Nephron progenitor cell (in vitro differentiated cells): ENCODE data around the gene TGFA.

Experiments
- DNase-seq: peaks from one replicate; pipeline ENCODE4 v3.0.0; 2021
- H3K27ac Mint-ChIP-seq: 2 replicates; pipeline ENCODE4 v1.8.0; 2021; ENCODE audit warnings: mild to moderate bottlenecking, moderate library complexity, mixed read lengths
- H3K27me3 Mint-ChIP-seq: 2 replicates; pipeline ENCODE4 v1.8.0; 2021; ENCODE audit warnings: mild to moderate bottlenecking, low read depth, mixed read lengths; ENCODE audit not compliant: poor library complexity
- H3K36me3 Mint-ChIP-seq: 2 replicates; pipeline ENCODE4 v1.8.0; 2021; ENCODE audit warnings: low read depth, mixed read lengths
- H3K4me1 Mint-ChIP-seq: 2 replicates; pipeline ENCODE4 v1.8.0; 2021; ENCODE audit warnings: mixed read lengths
- H3K4me3 Mint-ChIP-seq: 2 replicates; pipeline ENCODE4 v1.8.0; 2021; ENCODE audit warnings: mild to moderate bottlenecking, moderate library complexity, mixed read lengths
- H3K9me3 Mint-ChIP-seq: 2 replicates; pipeline ENCODE4 v1.8.0; 2021; ENCODE audit warnings: mild to moderate bottlenecking, moderate library complexity, mixed read lengths
- CTCF ChIP-seq: fragments of 200-600 bp; sonication (generic); IDR thresholded peaks from 2 replicates; pipeline ENCODE4 v1.5.0; 2021; ENCODE audit warnings: antibody characterized with exemption

The TGFA gene

GRCh38 chr2:70403267-70404053, 150.2 kb downstream of the TGFA start:
- H3K36me3 Mint-ChIP-seq, result no peaks in the 10 kb centered on the region
- TF ChIP-seq CTCF, result no peak
- no peaks in the 10 kb centered on the region for H3K4me1 Mint-ChIP-seq
- H3K27ac Mint-ChIP-seq, result no peak overlapping the region
- H3K4me3 Mint-ChIP-seq, result no peak overlapping the region
- DNase-seq, result no peak
- peaks cover 29% of the 10 kb centered on the region for H3K27me3 Mint-ChIP-seq
- peaks cover 22% of the 10 kb centered on the region for H3K9me3 Mint-ChIP-seq

- Mint-ChIP-seq H3K27ac (no peak overlapping the region), H3K9me3 (peaks cover 5% of the 10 kb centered on the region), H3K4me1 (peaks cover 4% of the 10 kb centered on the region), H3K36me3 (no peaks in the 10 kb centered on the region), H3K27me3 (peaks cover 45% of the 10 kb centered on the region), H3K4me3 (no peak overlapping the region)
- no peak for TF ChIP-seq CTCF
- no peak for DNase-seq
These were observed 153.1 kb downstream of the TGFA start for GRCh38 chr2:70400539-70400938.

GRCh38 chr2:70399046-70399445, 154.6 kb downstream of the TGFA start:
- H3K27ac Mint-ChIP-seq, result no peak overlapping the region
- no peak overlapping the region for H3K4me3 Mint-ChIP-seq
- H3K9me3 Mint-ChIP-seq, result peaks cover 3% of the 10 kb centered on the region
- H3K36me3 Mint-ChIP-seq, result no peaks in the 10 kb centered on the region
- TF ChIP-seq CTCF, result no peak
- H3K4me1 Mint-ChIP-seq, result peaks cover 4% of the 10 kb centered on the region
- no peak for DNase-seq
- H3K27me3 Mint-ChIP-seq, result peaks cover 46% of the 10 kb centered on the region
